Stimulated activated CD4-positive, alpha-beta T cell treated with anti-CD3 and anti-CD28 coated beads, Interleukin-4, amount 100 ng/mL, for 24 hours (primary cell): ENCODE data around the gene KCNF1.

Experiments
- DNase-seq: peaks from one replicate; pipeline ENCODE4 v3.0.0-alpha.2; 2020

The KCNF1 gene

DNA sequence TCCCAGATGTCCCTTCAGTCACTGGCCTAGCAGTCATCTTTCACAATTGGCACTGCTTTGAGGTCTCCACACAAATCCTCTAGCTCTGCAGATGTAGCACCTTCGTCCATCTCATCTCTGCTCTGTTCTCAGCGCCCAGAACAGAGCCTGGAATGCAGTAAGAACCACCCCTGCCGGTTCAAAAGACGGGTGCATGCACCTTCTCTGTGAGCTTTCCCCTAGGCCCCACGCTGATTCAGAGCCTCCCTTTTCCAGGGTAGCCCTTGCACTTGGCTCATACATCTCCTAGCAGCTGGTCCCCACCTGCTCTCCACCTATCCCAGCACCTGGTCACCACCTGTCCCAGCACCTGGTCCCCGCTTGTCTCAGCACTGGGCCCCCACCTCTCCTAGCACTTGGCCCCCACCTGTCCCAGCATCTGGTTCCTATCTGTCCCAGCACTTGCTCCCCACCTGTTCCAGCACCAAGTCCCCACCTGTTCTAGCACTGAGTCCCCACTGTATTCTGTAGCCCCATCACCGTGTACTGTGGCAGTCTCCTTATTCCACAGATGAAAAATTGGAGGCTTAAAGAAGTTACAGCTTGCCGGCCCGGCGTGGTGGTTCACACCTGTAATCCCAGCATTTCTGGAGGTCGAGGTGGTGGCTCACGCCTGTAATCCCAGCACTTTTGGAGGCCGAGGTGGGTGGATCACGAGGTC is 4.7 kb upstream of the KCNF1 start:
- no peak for DNase-seq

DNA sequence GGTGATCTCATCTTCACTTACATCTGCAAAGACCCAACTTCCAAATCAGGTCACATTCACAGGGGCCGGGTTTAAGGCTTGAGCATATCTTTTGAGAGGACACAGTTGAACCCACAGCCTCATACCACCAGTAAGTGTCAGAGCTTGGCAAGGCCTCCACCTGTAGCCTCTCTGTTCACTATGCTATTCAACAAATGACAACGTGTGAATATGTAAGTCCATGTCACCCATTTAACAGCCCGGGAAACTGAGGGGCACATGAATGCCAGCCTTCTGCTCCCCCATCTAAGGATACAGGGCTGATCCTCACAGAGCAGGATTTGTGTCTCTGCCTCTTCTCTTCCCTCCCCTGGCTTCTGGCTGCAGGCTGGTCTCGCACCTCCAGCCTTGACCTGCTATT is 3.5 kb upstream of the KCNF1 start:
- no peak for DNase-seq

DNA sequence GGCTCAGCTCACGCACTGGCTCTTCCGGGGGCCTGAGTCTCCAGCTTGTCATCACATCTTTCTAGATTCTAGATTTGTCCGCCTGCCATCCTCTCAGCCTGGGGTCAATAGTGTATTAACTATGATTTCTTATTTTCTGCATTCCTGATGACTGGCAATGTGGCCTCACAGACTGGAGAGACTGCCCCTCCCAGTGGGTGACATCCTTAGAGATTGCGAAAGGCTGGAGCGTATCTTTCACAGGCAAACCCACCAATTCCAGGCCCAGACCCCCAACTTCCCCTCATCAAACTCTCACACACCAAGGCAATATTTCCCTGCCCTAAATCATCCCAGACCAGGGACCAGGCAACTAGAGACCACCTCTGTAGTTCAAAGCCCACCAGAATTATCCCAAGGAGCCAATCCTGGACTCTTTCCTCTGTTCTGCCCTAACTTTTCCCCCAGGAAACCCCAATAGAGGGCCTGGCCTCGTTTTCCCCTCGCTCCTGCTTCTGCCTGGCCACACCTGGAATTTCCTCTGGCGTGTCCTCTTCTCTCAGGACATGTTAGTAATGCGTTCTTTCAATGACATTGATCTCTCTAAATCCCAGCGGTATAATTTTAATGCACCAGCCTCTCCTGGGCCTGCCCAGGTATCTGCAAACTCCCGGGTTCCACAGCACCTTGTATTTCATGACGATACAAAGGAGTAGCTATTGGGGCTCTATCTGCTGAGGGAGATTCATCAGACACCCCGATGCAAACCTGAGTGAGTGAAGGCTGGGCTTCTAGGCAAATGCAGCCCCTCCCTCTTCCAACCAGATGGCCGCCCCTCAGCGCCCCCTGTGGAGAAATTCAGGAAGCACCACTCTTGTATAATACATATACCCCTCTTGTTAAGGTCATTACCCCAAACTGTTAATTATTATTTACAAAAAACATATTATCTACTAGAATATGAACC is 2.4 kb upstream of the KCNF1 start:
- DNase-seq = no peak

DNA sequence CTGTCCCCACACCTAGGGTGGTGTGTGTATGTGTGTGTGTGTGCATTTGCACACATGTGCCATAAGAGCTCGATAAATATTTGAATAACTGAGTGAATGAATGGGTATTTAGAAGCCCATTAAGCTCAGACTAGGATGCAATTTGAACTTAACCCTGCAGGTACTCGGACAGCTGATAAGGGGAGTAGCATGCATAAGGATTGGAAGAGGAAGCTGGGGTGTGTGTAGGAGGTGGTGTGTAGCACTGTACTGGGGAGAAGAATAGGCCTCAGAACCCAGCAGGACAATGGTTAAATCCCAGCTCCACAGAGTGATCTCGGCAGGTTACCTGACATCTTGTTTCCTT is 1.8 kb upstream of the KCNF1 start:
- DNase-seq = no peak

DNA sequence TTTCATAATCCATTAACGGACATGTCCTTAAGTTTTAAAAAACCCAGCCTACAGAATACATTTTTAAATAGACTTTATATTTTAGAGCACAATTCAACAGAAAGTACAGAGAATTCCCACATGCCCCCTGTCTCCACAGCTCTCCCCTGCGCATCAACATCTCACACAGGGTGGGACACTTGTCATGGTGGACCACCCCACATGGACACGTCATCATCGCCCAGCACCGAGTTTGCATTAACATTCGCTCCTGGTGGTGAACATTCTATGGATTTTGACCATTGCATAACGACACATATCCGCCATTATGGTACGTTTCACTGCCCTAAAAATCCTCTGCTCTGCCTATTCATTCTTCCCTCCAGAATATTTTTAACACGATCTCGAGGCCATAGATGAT is 1.1 kb upstream of the KCNF1 start:
- no peak for DNase-seq

DNA sequence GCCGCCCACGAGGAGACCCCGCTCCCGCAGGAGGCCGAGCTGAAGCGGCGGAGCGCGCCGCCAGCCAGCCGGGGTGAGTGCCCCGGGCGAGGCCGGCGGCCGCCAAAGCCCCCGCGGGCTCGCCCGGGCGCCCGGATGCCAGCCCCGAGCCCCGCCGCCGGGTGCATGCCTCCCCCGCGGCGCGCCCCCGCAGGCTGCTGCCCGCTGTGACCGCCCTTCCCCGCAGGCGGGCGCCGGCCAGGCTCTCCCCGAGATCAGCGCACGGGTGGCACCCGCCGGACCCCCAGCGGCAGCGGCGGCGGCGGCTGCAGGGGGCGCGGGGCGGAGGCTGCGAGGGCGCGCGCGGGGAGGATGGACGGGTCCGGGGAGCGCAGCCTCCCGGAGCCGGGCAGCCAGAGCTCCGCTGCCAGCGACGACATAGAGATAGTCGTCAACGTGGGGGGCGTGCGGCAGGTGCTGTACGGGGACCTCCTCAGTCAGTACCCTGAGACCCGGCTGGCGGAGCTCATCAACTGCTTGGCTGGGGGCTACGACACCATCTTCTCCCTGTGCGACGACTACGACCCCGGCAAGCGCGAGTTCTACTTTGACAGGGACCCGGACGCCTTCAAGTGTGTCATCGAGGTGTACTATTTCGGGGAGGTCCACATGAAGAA is 470 bp downstream of the KCNF1 start:
- DNase-seq = no peak

DNA sequence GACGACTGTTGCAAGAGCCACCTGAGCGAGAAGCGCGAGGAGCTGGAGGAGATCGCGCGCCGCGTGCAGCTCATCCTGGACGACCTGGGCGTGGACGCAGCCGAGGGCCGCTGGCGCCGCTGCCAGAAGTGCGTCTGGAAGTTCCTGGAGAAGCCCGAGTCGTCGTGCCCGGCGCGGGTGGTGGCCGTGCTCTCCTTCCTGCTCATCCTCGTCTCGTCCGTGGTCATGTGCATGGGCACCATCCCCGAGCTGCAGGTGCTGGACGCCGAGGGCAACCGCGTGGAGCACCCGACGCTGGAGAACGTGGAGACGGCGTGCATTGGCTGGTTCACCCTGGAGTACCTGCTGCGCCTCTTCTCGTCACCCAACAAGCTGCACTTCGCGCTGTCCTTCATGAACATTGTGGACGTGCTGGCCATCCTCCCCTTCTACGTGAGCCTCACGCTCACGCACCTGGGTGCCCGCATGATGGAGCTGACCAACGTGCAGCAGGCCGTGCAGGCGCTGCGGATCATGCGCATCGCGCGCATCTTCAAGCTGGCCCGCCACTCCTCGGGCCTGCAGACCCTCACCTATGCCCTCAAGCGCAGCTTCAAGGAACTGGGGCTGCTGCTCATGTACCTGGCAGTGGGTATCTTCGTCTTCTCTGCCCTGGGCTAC is 1.2 kb downstream of the KCNF1 start:
- no peak for DNase-seq

DNA sequence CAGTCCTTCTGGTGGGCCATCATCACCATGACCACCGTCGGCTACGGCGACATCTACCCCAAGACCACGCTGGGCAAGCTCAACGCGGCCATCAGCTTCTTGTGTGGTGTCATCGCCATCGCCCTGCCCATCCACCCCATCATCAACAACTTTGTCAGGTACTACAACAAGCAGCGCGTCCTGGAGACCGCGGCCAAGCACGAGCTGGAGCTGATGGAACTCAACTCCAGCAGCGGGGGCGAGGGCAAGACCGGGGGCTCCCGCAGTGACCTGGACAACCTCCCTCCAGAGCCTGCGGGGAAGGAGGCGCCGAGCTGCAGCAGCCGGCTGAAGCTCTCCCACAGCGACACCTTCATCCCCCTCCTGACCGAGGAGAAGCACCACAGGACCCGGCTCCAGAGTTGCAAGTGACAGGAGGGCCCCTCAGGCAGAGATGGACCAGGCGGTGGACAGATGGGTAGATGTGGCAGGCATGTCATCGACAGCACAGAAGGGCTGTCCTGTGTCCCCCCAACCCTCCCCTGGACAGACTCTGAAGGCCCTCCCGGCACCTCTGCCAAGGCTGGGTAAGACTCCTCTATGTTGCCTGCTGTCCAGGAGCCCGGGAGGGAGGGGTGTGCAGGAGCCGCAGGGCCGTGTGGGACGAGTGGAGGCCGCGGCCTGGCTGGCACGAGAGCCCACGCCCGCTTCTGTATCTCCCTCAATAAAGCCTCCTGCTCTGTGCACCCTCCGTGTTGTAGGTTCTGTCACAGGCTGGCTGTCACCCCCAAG is 2.0 kb downstream of the KCNF1 start:
- DNase-seq = no peak

DNA sequence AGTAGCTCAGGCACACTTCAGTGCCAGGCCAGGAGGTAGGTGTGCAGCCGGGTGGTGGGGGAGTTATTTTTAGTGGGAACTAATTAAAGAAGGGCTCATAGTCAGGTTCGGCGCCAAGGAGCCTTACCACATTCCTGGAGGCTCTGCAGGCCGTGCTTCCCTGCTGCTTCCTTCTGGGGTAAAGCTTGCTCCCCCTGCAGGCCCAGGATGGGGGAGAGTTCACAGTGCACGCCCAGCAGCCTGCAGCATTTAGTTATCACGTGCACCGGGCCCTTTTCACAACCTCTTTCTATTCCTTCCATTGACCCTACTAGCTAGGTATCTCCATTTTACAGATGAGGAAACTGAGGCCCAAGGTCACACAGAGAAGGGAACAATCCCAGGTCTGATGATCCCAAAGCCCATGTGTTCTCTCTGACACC is 2.5 kb downstream of the KCNF1 start:
- DNase-seq = no peak

DNA sequence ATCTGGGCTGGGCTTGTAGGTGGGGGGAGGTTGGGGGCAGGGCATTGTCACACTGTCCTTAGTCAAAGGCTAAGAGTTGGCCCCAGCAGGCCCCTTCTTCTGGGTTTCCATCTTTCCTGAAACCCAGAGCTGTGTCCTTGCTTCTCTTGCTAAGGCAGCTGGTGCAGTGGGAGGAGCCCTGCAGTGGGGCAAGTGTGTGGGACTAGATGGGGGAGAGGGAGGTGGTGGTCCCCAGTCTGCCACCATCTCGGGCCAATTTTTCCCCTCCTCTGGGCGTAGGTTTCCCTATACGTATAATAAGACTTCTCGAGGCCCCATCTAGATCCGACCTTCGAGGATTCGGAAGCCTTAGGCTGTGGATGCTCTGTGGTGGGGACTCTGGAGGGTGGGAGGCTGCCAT is 3.5 kb downstream of the KCNF1 start:
- DNase-seq = no peak

DNA sequence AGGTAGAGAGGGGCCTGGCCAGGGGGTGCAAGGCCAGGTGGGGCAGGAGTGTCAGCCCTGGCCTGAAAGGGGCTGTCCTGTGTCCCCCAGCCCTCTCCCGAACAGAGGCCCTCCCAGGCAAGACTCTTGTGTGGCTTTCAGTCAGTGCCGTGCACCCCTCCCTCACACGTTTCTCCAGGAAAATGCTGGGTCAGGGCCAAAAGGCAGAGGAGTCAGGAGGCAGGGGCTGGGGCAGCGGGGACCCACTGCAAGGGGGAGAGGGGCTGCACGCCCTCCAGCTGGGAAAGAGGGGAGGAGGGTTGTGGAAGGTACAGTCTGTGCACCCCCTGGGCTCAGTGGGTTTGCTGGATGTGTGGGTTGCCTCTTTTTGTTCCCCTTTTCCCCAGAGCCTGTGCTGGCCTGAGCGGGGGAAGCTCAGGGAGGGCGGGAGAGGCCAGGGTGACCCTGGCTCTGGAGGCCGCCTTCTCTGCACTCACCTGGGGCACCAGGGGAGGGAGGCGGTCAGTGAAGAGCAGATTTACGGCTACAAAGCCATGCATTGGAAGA is 4.1 kb downstream of the KCNF1 start:
- DNase-seq = no peak

DNA sequence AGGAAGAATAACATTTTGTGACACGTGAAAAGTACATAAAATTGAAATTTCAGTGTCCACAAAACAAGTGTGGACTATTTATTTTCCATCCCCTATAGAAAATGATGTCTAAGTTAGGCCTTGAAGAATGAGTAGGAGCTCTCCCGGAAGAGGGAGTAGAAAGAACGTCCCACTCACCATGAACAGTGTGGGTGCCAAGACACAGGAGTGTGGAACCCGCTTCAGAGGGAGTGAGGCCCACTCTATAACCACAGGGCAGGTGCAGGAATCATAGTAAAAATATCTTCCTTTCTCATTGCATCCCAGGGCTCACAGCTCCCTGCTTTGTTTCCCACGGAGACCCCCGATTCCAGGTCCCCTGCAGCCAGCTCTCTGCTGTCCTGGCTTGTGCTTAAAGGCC is 5.2 kb downstream of the KCNF1 start:
- DNase-seq = no peak

DNA sequence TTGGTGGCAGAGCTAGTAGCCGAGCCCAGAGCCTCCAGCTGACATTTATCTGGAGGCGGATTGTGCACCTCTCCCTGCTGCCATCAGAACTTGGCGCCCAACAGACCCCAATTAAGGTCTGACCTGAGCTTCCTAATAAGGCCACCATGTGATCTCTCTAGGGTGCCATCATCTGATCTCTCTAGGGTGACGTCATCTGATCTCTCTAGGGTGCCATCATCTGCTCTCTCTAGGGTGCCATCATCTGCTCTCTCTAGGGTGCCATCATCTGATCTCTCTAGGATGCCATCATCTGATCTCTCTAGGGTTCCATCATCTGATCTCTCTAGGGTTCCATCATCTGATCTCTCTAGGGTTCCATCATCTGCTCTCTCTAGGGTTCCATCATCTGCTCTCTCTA is 6.2 kb downstream of the KCNF1 start:
- DNase-seq = no peak

DNA sequence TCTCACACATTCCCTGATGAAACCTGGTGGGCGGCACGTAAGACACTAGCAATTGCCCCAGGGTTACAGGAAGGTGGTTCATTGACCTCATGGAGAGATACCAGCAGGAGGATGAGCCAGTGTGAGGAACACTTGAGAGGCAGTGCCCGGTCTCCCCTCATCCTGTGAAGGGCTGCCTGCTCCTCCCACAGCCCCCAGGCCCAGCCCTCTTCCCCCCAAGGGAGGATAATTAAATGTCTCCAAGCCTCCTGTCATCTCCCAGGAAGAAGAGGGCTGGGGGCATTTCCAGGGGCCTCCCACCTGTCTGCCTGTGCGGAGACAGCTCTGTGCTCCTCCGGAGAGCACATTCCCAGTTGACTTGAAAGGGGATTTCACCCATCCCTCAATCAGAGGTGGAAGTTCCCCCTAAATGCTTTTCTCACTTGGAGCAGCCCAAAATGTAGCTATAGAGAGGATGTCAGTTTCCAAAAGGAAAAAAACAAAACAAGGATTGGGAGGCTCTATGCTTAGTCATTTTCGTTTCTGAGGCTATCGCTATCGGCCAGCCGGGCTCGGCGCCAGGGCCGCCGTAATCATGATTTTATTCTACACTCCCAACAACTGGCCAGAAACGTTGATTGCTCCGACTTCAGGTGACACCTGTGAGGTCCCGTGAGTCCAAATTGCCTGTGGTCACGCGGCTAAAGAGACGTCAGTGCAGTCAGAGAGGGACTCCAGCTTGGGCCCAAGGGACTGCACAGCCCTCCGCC is 7.1 kb downstream of the KCNF1 start:
- no peak for DNase-seq

DNA sequence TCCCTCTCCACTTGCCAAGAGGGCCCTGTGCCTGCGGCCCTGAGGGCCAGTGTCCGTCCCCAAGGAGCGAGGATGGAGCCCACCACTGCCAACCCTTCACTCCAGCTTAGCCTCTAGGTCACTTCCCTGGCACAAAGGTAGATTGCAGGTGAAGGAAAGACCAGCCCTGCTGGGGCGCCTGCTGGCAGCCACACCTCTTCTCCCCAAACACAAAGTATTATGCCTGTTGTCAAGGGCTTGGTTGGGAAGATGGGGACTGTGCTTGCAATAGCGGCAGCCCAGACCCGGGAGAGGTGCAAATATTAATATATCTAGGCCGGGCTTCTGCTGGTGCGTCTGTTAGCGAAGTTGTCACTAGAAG is 7.7 kb downstream of the KCNF1 start:
- DNase-seq = no peak

DNA sequence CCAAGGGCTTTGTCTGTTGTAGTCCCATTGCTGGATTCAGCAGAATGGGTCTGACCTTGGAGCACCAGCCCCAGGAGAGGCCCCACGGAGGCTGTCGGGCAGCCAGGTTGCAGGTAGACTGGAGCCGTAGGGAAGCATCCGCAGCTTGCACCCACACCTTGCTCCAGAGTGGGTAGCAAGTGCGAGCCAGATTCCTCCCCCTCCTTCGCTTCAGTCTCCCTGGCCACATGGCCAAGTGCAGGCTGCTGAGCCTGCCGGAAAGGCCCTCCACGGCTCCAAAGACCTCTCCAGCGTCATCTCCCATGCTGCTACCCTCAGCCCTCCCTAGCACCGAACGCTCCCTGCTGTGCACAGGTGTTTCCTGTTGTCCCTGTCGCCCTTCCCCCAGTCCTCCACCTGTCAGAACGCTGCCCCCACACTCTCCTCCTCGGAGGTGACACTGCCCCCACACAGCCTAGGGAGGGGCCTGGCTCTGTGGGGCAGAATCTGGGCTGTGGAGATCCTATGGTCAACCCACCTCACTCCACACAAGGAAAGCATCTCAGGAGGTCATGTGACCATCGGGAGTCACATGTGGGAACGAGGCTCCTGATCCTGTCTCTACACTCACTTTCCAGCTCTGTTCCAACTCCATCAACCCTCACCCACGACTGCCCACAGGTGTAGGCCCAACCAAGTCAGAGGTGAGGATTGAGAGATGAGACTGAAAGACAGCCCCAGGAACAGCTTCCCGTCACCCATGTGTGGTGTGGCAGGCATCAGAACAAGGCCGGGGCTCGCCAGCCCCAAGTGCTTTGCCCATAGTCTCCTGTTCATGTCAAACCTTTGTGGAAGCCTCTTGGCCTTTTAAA is 8.3 kb downstream of the KCNF1 start:
- no peak for DNase-seq

DNA sequence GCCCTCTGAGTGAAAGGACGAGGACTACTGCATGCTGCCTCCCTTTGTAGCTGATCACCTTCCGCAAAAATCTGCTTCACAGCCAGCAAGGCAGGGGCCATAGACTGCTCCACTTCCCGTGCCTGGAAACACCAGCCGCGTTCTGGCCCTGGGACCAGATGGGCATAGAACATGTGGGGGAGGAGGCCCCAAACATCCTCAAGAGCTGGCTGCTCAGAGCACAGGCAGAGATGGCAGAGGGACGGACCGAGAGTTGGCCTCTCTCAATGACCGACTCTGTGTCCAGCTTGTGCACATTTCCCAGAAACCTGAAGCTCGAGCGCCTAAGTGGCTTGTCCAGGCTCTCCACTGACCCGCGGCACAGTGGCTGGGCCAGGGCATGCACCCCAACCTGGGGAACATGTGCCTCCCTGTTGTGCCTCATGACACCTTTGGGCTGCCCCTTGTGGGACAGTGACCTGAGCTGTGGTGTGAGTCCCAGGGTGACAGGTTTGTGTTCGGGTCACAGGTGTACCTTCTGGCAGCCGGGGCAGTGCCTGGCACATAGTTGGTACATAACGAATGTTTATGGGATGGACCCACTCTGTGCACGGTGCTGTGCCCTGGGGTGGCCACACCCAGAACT is 9.1 kb downstream of the KCNF1 start:
- no peak for DNase-seq

DNA sequence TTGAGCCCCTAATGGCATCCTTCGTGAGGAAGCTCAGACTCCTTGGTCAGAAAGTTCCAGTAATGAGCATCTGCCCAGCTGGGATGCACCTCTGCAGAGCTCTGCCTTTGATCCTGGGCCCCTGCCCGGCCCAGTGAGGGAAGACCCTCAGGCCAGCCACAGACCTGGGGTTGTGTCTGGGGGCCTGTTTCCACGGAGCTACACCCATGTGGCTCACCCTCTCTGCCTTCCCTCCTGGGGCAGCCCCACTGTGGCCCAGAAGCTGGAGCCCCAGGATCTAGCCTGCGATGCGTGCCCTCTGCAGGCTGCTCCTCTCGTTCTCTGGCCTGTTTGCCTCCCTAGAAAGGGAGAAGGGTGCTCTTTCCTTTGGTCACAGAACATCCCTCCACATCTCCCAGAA is 9.8 kb downstream of the KCNF1 start:
- no peak for DNase-seq

DNA sequence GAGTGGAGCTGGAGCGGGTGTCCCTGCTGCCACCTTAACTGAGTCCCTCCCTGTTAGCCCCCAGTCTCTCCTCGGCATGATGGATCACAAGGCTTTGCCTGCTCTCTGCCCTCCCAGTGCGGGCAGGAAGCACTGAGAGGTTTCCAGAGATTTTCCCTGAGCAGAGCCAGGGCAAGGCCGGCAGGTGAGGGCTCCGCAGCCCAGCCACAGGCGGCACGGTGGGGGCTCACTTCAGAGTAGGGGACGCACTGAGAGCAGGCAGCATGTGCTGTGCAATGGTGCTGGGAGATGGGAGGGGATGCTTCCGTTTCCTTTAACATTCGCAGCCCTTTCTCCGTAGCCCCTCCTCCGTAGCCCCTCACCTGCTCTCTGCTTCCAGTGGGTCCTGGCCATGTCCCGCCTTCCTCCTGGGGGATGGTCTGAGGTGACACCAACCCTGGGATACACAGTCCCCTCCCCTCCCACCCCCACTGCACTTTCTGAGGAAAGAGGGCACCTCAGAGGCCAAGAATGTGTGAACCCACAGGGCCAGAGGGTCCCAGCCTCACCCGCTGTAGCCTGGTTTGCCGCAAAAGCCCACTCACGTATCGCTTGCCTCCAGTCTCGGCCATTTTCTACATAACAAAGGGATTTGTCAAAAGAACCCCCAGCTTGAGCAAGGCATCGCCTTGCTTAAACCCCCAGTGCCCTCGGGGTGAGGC is 10.7 kb downstream of the KCNF1 start:
- DNase-seq = no peak

DNA sequence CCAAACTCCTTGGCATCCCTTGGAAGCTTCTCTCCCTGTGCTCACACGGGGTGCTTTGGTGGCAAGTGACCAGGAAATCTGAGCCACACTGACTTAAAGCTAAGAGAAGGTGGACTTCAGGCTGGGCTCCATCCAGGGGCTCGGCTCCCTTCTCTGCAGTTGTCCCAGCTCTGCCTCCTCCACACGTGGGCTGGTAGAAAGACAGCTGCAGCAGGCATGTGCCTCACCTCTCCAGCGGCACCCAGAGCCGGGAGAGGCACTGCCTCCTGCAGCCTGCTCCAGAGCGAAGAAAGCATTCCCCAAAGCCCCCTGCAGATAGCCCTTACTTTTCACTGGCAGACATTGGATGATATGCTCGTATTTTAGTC is 11.3 kb downstream of the KCNF1 start:
- DNase-seq = no peak
